K562 (cell line): ENCODE data around the gene PHLDB1. TPM values are rescaled to one million over a fixed set of nuclear protein-coding genes. Genes with fewer than 3 reads are reported as not detected.

Experiments used
- BRD9 ChIP-seq: fragments of 450-650 bp; IDR thresholded peaks from 2 replicates; pipeline ENCODE4 v1.6.1; 2018; ENCODE audit warnings: low read depth; ENCODE audit not compliant: partially characterized antibody
- E2F3 ChIP-seq: fragments of 250-450 bp; sonication (Bioruptor Pico); IDR thresholded peaks from 2 replicates; pipeline ENCODE4 v1.4.0; 2020; ENCODE audit warnings: mild to moderate bottlenecking
- ELF1 ChIP-seq: fragments of 200-800 bp; sonication (Bioruptor generic); IDR thresholded peaks from 2 replicates; pipeline ENCODE4 v1.6.1; 2016; ENCODE audit warnings: missing genetic modification characterization, missing compliant biosample characterization
- EP400 ChIP-seq: fragments of 450-650 bp; IDR thresholded peaks from 2 replicates; pipeline ENCODE4 v1.6.1; 2017; ENCODE audit warnings: antibody characterized with exemption, mild to moderate bottlenecking, moderate library complexity
- ERF ChIP-seq: fragments of 450-650 bp; formaldehyde crosslinking; IDR thresholded peaks from 2 replicates; pipeline ENCODE4 v1.4.0; 2020; ENCODE audit warnings: mild to moderate bottlenecking, mixed read lengths
- HCFC1 ChIP-seq: IDR thresholded peaks from 2 replicates; pipeline ENCODE4 v1.6.1; 2012; ENCODE audit warnings: low read depth, low read length, improper control_type of control experiment
- JUNB ChIP-seq: fragments of 450-650 bp; formaldehyde crosslinking; conservative IDR thresholded peaks from 2 replicates; pipeline ENCODE4 v1.4.0; 2020; ENCODE audit warnings: mild to moderate bottlenecking
- JUND ChIP-seq, 2 experiments: IDR thresholded peaks; 2 replicates in 1 of 2; 3 replicates in 1 of 2; pipeline ENCODE4 v1.6.1; 2011; ENCODE audit warnings: borderline replicate concordance in 2 of 2, low read depth in 2 of 2, low read length in 2 of 2, improper control_type of control experiment in 1 of 2, missing biosample characterization in 1 of 2, missing genetic modification characterization in 1 of 2, missing genetic modification reagents in 1 of 2
- MNT ChIP-seq, 2 experiments: fragments of 450-650 bp; conservative IDR thresholded peaks; 2 replicates each; pipeline ENCODE4 v1.6.1; 2017; ENCODE audit warnings: mild to moderate bottlenecking in 2 of 2, moderate library complexity in 2 of 2
- MYBL2 ChIP-seq, 2 experiments: fragments of 450-650 bp in 1 of 2; sonication (generic) in 1 of 2; formaldehyde crosslinking in 1 of 2; IDR thresholded peaks; 2 replicates each; pipeline versions ENCODE4 v1.6.1 to v1.8.1; 2017 to 2022; ENCODE audit warnings: borderline replicate concordance in 1 of 2, inconsistent platforms in 1 of 2, low read depth in 1 of 2, mild to moderate bottlenecking in 1 of 2, missing genetic modification reagents in 1 of 2, moderate library complexity in 1 of 2
- NR3C1 ChIP-seq: sonication (generic); formaldehyde crosslinking; IDR thresholded peaks from 2 replicates; pipeline ENCODE4 v1.8.1; 2022; ENCODE audit warnings: missing genetic modification reagents
- PHF8 ChIP-seq: fragments of 200-600 bp; sonication (generic); IDR thresholded peaks from 2 replicates; pipeline ENCODE4 v1.6.1; 2012; ENCODE audit warnings: mixed run types, mild to moderate bottlenecking, inconsistent platforms, low read length, moderate library complexity, borderline replicate concordance
- PKNOX1 ChIP-seq: fragments of 450-650 bp; IDR thresholded peaks from 2 replicates; pipeline ENCODE4 v1.6.1; 2016
- RFX5 ChIP-seq: IDR thresholded peaks from 2 replicates; pipeline ENCODE4 v1.6.1; 2011; ENCODE audit warnings: low read depth, mild to moderate bottlenecking, improper control_type of control experiment, low read length
- SAP30 ChIP-seq: fragments of 200-600 bp; sonication (generic); IDR thresholded peaks from 2 replicates; pipeline ENCODE4 v1.6.1; 2012; ENCODE audit warnings: borderline replicate concordance, low read depth, mild to moderate bottlenecking, moderate library complexity, low read length, control low read depth, inconsistent platforms; ENCODE audit not compliant: insufficient read depth, poor library complexity, severe bottlenecking
- TAF7 ChIP-seq: fragments of 450-650 bp; IDR thresholded peaks from 2 replicates; pipeline ENCODE4 v1.6.1; 2016; ENCODE audit warnings: missing genetic modification characterization, missing compliant biosample characterization
- TFE3 ChIP-seq: fragments of 450-650 bp; formaldehyde crosslinking; IDR thresholded peaks from 2 replicates; pipeline ENCODE4 v1.4.0; 2020; ENCODE audit warnings: mild to moderate bottlenecking, mixed read lengths
- ZBTB1 ChIP-seq: sonication (generic); formaldehyde crosslinking; IDR thresholded peaks from 2 replicates; pipeline ENCODE4 v1.8.1; 2023; ENCODE audit warnings: missing genetic modification reagents, low read depth, mild to moderate bottlenecking, borderline replicate concordance
- ZFP36 ChIP-seq: fragments of 150-350 bp; IDR thresholded peaks from 2 replicates; pipeline ENCODE4 v1.6.1; 2018; ENCODE audit warnings: low read length, low read depth; ENCODE audit not compliant: partially characterized antibody
- ZNF282 ChIP-seq: sonication (generic); formaldehyde crosslinking; IDR thresholded peaks from 2 replicates; pipeline ENCODE4 v1.8.1; 2023; ENCODE audit warnings: missing genetic modification reagents
- ZNF41 ChIP-seq: fragments of 250-450 bp; sonication (Bioruptor Pico); conservative IDR thresholded peaks from 2 replicates; pipeline ENCODE4 v1.4.0; 2020; ENCODE audit warnings: mild to moderate bottlenecking
- ZNF436 ChIP-seq: fragments of 250-450, 450-650 bp; sonication (Bioruptor Pico); formaldehyde crosslinking; IDR thresholded peaks from 2 replicates; pipeline ENCODE4 v1.7.0; 2020; ENCODE audit warnings: mild to moderate bottlenecking
- ZNF696 ChIP-seq: fragments of 250-450 bp; sonication (Bioruptor Pico); conservative IDR thresholded peaks from 2 replicates; pipeline ENCODE4 v1.4.0; 2020; ENCODE audit warnings: mild to moderate bottlenecking, moderate library complexity
- ZNF764 ChIP-seq: fragments of 250-450 bp; sonication (Bioruptor Pico); IDR thresholded peaks from 2 replicates; pipeline ENCODE4 v1.4.0; 2020; ENCODE audit warnings: low read depth, mild to moderate bottlenecking, moderate library complexity
- polyA plus RNA-seq, 8 experiments: library from polyadenylated mRNA; depleted of rRNA in 4 of 8; stranded (reverse) in 5 of 8; unstranded in 3 of 8; fragments of >200 nt; fragmentation: Nextera tagmentation in 2 of 8; fragmentation: Illumina TruSeq in 1 of 8; extraction: Ambion mirVana in 2 of 8; extraction: Trizol in 1 of 8; gene quantifications; 2 replicates each; pipeline versions ENCODE4 v1.2.1 to v1.2.3, GENCODE V29; 2011 to 2014; ENCODE audit warnings: inconsistent platforms in 1 of 8, missing spikeins in 1 of 8
- total RNA-seq, 7 experiments: library from RNA; depleted of rRNA in 6 of 7; stranded (reverse); fragments of >200 nt in 6 of 7; fragmentation: Illumina TruSeq in 2 of 7; extraction: Trizol in 2 of 7; gene quantifications; 2 replicates each; pipeline versions ENCODE4 v1.2.1 to v1.2.3, GENCODE V29; 2011 to 2021; ENCODE audit warnings: low replicate concordance in 1 of 7

The PHLDB1 gene
- total and polyA plus RNA-seq, 9 of the 15 experiments (the other 6 are each of a cell fraction or from before 2014, with no cell fraction given): 2.0 to 28.7 (median 16.2) TPM

GRCh38 chr11:118659314-118659952 is 52.0 kb downstream of the PHLDB1 start (continued):
- no peak for TF ChIP-seq TFE3 (CRISPR knock-in tag)
- TF ChIP-seq NR3C1 (CRISPR knock-in tag): no peak
- peak; percentile 45 for TF ChIP-seq JUND (IDR thresholded peaks at IDR 0.05; ENCODE audit: borderline replicate concordance, low read depth, low read length)
- no peak; the same call in 2 of the 3 replicates for TF ChIP-seq JUND (tag; IDR thresholded peaks at IDR 0.05; ENCODE audit: borderline replicate concordance, low read depth, low read length)
- no peak for TF ChIP-seq TAF7 (tag)
- TF ChIP-seq MYBL2 (IDR thresholded peaks at IDR 0.05; ENCODE audit: low read depth): no peak
- no peak for TF ChIP-seq MYBL2 (CRISPR knock-in tag; IDR thresholded peaks at IDR 0.05; ENCODE audit: borderline replicate concordance)
- no peak for TF ChIP-seq ERF (CRISPR knock-in tag)
- TF ChIP-seq E2F3 (CRISPR knock-in tag): no peak
- TF ChIP-seq PKNOX1: no peak
- no peak for TF ChIP-seq ZFP36
- TF ChIP-seq ELF1 (tag): 0 out of 2 replicates have a peak, but pooled peaks have one; percentile 37
- TF ChIP-seq SAP30: no peak
- TF ChIP-seq RFX5: no peak
- TF ChIP-seq JUNB (CRISPR knock-in tag): no peak
- no peak for TF ChIP-seq PHF8
- TF ChIP-seq ZNF764 (CRISPR knock-in tag): peak; percentile 85
- no peak for TF ChIP-seq ZBTB1 (CRISPR knock-in tag)
- TF ChIP-seq HCFC1: 0 out of 2 replicates have a peak, but pooled peaks have one; percentile 9
- TF ChIP-seq ZNF436: no peak
- TF ChIP-seq EP400: no peak
- TF ChIP-seq ZNF282 (CRISPR knock-in tag): no peak
- TF ChIP-seq ZNF41: no peak
- TF ChIP-seq BRD9: peak; percentile 36
- no peak for TF ChIP-seq ZNF696 (CRISPR knock-in tag)
- TF ChIP-seq MNT (conservative IDR thresholded peaks at IDR 0.05): no peak
